Measurements from ENCODE around the gene GRHL3.
A peak's percentile ranks its signal among the peaks of the same experiment; 100 is the strongest.

GRHL3 gene

DNA sequence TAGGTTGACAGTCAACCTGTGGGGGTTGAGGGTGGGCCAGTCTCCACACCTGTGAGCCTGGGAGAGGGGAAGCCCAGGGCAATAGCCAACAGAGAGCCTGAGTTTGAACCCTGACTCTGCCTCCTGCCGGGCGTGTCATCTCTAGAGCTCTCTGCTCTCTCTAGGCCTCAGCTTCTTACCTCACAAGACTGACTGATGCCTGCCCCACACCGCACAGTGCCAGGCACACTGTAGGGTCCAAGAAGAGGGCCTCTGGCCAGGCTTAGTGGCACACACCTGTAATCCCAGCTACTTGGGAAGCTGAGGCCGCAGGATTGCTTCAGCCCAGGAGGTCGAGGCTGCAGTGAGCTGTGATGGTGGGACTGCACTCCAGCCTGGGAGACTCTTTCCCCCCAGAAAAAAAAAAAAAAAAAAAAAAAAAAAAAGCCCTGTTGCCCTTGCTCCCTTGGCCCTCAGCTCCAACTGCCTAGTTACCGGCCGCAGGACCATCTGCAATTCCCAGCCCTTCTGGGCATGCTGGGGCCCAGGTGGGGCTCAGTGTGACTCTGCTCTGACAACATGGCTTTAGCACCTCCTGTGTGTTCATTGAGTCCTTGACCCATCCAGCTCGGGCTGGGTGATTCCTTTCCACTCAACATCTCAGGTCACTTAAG lies 25.1 kb downstream of the GRHL3 start:
- DNase-seq, result no peak

DNA sequence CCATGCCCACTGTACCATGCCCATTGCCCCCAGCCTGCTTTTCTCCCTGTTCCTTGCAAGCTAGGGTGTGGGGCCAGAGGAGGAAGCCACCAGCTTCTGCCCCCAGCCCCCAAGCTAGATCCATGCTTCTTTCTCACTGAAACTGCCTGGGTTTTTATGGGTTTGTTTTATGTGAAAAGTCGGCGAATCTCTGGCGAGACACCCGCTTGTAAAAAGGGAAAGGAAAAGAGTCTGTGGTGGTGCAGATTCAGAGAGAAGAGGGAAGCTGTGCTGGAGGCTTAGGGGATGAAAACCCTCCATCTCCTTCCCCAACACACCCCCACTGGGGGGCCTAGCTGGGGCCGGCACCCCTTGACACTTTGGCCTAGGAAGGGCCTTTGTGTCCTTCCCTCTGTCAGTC lies 26.2 kb downstream of the GRHL3 start:
- DNase-seq, result no peak

DNA sequence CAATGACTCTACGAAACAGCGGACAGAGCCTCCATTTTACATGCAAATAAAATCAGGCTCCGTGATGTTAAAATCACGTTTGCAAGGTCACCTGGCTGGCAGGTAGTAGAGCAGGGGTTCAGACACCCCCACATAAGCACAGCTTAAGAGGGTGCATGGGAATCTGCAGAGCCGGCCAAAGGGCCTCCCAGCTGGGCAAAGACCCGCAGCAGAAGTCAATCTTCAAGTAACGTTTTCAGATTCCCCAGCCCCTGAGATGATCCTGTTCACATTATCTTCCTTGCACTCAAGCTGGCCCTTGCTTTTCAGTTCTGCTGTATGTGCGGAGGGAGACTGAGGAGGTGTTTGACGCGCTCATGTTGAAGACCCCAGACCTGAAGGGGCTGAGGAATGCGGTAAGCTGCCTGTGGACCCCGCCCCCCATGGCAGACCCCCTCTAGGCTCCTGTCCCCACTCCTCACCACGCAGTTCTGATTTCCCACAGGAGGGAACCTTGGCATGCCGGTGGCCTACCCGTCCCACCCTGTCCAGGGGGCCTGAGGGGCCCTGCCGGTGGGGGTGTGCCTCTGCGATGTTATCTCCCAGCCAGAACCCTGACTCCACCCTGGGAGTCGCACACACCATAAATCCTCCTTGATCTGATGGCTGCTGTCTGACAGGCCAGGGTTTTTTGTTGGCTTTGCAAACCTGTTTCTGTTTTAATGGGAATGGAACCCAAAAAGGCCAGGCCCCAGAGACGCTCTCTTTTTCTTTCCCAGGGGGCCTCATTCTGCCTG lies 28.2 kb downstream of the GRHL3 start:
- no peak for DNase-seq

DNA sequence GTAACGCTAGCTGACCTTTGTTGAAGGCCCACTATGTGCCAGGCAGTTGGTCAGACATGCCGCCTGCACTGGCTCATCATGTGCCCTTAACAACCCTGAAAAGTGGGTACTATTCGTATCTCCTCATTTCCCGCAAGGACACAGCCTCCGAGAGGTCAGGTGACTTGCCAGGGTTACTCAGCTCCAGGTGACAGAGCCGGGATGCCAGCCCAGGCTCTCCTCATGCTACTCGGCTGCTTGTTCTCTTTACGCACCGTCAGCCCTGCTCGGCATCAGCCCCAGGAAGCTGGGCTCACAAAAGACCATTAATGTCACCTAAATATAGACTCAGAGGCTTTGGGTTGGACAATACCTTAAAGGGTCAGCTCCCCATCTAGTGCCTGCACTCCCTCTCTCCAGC lies 29.0 kb downstream of the GRHL3 start:
- no peak for DNase-seq

DNA sequence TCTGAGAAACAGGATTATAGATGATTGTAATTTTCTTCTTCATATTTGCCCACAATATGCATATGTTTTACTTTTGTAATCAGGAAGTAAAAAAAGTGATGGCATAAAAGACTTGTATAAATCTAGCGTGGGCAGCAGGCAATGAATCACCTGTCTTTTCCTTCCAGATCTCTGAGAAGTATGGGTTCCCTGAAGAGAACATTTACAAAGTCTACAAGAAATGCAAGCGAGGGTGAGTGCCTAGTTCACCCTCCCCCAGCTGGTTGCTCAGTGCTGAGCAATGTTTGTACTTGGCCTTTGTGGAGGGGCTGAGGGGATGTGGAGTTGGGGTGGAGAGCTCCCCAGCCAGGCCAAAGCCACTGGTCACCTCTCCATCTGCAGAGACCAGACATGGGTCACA lies 30.7 kb downstream of the GRHL3 start:
- no peak for DNase-seq

DNA sequence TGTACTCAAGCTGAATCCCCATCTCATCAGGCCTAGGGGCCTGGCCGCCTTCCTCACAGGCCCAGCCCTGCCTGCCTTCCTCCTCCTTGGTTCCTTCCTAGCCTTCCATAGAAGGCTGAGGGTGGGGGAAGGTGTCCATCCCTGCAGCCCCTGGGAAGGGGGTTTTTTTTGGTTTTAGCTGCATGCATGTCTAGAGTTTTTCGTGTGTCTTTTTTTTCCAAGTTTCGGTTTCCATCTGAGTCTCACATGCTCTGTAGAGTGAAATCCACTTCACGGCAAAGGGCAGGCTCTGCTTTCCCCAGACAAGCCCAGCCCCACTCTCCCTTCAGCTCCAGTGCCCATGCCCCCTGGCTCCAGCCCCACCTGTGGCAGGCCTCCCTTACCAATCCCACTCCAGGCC lies 32.1 kb downstream of the GRHL3 start:
- no peak for DNase-seq

DNA sequence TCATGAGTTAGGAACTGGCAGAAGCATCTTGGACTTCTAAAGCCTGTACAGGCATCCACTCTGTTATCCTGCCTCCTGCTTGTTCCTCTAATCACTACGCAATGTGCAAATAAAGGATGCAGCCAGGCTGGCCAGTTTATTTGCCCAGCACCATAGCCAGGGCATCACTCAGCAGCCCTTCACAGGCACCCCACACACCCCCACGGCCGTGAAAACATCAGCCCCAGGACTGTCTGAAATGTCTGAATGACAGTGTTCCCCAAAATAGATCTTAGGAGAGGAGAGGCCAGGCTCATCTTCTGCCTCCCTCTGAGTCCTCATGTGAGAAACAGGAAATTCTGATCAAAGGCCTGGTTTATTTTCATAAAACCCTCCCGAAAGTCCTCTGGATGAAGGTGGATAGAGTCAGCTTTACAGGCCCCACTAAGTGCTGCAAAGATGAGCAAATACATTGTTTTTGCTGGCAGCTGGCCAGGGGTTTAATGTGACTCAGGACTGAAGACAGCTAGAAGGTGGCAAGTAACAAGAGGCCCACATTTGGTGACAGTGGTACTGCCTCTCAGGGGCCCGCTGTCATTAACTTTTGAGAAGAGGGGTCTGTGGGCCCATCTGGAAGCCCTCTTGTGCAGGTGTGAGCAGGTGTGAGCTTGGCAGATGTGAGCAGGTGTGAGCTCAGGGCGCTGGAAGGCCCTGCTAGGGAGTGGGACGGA lies 32.9 kb downstream of the GRHL3 start:
- DNase-seq, result no peak

DNA sequence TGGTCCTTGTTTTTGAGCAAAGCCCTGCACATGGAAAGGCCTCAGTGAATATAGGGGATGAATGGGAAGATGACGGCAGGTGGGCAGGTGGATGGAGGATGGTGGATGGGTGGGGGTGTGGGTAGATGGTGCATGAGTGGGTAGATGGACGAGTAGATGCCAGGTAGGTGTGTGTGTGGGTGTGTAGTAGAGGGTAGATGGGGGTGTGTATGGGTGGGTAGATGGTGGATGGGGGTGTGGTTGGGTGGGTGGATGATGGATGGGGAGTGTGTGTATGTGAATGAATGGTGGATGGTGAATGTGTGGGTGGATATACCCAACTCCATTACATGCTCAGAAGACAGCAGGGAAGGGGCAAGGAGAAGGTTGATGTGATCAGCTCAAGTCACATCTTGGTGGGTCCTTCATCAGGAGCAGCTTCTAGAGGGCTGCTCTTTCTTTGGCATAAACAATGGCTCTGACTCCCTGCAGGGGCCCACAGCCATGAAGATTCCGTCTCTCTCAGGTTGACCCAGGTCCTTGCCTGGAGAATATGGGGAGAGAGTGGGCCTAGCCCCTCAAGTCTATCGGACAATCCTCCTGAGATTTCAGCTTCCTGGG lies 34.2 kb downstream of the GRHL3 start:
- DNase-seq, result no peak

DNA sequence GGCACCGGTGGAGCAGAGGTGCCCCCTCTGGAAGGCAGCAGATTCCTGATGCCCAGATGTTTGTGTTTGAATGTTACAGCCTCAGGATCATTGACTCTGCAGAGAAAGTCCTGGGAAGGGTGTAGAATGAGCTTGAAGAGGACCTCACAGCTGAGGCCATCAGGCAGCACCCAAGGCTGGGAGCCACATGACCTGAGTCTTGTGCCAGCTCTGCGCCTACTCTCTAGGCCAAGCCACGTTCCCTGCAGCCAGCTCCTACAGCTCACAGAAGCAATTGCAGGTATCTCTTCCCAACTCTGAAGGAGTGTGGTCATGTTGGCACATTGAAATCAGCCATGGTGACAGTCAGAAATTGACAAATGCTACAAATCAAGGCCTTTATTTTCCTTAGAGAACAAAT lies 36.3 kb downstream of the GRHL3 start:
- no peak for DNase-seq

DNA sequence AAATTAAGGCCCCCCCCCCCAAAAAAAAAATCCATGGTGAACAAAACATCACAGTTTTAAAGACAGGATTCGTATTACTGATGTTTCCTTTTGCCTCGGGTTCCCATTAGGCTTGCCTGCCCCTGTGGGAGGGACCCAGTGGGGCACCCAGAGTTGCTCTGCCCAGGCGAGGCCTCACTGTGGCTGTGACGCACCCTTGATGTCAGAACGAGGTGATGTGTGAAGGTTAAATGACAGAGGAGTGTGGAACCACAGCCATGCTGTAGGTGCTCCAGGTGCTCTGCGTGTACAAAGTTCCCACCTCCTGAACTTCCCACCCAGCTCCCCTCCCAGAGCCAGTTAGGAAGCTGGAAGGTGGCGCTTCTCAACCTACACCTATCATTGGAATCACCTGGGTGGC lies 37.9 kb downstream of the GRHL3 start:
- no peak for DNase-seq

DNA sequence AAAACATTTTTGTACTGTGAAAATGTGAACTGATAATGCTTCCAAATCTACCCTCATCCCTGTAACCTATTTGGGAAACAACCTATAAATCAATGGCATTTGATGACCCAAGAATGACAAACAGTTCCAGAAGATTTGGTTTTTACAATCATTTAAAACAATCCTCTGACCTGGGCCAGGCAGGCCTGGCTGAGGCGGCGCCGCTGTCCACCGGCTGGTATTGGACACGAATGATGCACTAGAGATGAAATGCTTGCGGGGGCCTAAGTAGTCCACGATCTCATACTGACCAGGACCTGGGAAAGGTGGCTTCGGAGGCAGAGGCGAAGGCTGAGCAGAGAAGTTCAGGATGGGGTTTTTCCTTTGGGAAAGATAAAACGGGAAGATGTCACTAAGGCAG lies 41.5 kb downstream of the GRHL3 start:
- DNase-seq, result no peak

DNA sequence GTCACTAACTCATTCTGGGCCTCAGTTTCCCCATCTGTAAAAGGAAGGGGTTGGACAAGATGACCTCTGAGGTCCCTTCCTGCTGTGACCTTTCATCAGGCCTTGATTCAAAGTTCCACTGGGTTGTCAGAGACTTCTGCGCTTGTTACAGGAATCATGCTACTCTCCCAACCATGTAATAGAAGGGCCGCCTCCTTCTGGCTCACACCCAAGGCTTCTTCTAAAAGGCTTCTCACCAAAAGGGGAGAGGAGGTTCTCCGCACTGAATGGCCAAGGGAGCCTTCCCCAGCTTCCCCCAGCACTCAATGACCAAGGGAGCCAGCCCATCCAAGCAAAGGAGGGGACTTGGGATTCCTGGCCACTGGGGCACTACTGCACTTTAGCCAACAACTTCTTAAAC lies 42.7 kb downstream of the GRHL3 start:
- no peak for DNase-seq

DNA sequence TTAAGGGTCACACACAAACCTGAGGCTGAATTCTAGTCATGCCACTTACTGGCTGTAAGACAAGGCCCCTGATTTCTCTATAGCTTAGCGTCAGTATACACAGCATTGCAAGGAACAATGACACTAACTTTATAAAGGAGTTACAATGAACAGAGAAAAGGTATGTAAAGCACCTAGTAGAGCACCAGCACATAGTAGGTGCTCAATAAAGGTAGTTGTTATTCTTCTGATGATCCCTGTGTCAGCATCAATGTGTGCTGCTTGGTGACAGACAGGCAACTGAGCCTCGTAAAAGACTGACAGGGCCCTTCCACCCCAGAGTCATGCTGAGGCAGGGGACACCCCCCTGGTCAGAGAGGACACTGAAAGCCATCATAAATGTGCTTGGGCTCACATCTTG lies 43.2 kb downstream of the GRHL3 start:
- DNase-seq, result no peak

DNA sequence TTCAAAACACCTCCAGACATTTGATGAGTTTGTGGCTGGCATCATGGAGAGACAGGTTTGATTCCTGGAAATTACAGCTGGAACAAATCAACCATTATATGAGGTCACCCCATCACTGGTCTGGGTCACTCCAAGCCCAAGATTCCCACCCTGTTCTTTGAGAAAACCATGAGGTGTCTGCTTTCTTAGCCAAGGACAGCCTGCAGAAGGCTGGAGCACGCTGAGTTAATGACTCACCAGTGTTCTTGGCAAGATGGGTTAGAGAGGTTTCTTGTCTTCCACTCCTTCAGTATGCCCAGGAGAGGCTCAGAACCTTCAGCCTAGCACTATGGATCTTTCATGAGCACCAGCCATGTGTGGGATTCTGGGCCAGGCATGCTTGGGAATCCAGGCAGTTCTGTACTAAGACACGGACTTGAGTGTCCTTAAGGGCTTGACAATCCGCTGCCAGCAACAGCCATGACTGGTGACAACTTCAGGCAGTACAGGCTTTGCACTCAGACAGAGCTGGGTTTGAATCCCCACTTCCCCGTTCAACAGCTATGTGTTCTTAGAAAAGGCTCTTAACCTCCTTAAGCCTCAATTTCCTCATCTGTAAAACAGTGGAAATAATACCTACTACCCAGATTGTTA lies 43.9 kb downstream of the GRHL3 start:
- DNase-seq, result no peak

DNA sequence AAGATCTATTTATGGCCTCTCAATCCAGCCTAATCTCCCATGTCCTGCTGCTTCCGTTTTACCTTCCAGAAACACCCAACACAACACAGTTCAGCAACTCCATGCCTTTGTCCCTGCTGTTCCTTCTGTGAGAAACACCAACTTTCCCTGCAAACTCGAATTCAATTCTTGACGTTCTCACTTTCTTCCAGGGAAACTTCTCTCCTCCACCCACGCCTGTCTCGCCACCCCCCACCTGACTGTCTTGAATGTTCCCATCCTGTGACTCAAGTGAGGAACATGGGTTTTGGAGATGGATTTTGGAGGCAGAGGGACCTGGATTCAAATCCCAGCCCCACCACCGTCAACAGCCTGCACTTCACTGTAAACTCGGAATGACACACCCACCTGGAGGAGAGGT lies 44.8 kb downstream of the GRHL3 start:
- DNase-seq, result no peak

DNA sequence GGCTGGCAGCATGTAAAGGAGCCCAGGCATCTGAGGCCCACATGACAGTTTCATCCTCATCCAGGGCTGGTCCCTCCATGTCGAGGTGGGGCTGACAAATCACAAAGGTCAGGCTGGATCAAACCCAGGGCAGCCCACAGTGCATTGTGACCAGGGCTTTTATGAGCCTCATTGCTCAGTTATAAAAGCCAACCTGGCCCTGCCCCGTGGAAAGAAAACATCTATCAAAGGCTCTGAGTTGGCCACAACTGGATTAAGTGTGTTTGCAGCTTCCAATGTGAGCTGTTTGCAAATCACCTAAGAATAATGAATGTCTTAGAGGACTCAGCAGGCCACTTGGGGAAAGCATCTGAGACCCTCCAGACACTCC lies 45.4 kb downstream of the GRHL3 start:
- no peak for DNase-seq

DNA sequence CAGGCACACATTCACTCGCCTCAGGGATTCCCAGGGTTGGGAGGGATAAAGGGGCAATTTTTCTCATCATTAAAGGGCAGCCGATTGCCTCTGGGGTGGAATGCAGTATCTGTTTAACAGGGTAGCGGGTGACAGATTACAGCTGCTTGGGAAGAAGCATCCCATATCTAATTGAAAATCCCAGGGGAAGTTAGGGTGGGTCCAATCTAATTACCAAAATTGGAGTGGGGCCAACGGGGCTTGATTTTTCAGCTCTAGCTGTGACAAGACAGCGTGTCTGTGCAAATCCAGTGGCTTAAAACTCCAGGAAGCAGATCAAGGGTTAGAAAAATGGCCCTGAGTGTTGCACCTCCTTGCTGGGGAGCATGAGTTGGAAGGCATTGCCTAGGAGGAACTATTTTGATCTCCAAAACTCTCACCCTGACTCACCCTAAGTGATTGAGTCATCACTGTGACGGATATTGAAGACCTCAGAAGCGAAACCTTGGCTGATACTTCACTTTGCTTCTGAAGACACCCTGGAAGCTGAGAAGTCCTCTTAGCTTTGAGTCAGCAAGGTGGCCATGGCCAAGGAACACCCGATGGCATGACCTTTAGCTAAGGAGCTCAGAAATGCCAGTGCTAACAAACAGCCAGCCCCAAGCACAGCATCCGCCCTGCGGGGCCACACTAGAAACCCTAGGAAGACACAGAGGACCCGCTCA lies 46.0 kb downstream of the GRHL3 start:
- peak; percentile 64 for DNase-seq

DNA sequence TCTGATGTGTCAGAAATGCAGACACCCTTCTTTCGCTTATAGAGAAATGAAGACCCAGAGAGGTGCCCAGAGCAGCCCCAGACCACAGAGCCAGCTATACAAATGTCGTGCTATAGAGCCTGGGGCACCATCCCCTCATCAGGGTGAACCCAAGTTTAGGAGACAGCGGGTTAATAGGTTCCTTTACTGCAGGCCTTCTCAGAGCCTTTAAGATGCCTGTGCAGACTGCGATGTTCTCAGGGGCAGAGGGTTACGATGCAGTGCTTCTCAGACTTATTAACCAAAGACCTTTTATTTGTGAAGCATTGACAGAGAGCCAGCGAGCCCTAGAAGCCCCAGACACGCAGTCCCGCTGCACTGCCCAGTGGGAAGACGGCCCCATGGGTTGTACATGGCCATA lies 47.5 kb downstream of the GRHL3 start:
- DNase-seq, result no peak

DNA sequence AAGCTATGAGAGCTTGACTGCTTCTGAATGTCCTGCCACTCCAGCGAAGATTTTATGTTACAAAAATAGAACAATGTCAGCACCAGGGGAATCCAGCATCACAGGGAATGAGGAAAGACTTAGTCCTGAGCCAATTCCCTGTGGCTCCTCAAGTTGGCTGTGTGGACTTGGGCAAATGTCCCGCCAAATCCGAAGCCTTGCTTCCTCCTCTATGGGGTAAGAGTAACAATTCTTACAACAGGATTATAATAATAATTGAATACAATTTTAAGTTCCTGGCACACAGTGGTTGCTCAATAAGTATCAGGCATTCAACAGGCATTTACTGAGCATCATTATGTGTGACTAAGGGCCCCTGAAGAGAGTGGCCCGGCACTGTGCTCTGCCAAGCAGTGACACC lies 50.0 kb downstream of the GRHL3 start:
- no peak for DNase-seq

DNA sequence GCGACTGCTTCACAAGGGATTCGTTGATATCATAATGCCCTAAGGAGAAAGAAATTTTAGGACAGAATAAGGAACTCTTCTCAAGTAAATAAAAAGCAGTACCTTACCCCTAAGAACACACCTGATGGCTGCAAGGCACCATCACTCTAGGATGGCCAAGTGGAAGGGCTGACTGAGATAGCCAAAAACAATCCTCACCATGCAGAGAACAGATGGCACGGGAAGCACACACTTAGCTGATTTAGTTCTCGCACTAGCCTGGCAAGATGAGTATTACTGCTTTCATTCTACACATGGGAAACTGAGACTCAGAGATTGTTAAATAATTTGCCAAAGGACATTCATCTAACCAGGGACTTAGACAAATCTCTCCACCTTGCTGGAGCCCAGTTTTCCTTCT lies 50.6 kb downstream of the GRHL3 start:
- no peak for DNase-seq

DNA sequence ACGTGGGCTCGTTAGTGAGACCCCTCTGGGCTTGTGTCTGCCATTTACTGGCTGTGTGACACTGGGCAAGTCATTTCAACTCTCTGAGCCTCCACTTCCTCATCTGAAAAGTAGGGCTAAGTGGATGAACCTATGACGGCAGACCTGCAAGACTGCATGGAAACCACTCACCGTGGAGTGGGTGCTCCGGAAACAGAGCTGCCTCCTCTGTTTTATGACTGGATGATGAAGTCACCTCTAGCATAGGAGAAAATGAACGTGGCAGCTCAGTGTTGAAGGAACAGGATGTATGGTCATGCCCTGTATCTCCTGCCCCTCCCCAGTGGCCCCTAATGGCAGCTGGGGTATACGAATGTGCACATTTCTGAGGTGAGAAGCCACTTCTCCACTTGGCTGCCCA lies 53.9 kb downstream of the GRHL3 start:
- no peak for DNase-seq

DNA sequence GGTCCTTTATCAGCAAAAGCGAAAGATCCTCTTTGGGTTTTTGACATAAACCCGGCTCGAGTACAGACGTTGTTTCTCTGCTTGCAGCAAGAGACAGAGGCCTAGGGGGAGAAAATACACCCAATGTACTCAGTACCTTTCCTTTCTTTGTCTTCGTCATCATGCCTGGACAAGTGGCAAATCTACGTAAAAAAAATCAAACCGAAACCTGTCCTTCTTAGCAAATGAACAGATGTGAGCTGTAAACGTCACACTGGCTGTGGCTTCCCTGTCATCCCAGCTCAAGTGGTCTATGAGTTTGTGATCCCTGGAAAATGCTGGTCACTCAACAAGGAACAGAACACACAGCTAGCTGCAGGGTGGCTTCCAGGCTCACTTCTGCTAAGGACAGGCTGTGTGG lies 54.6 kb downstream of the GRHL3 start:
- no peak for DNase-seq

All from NCI-H69 (cell line).